Fibroblast of mammary gland (primary cell): ENCODE measurements around the gene OR51B2.

Experiments used
- DNase-seq: peaks from one replicate; pipeline ENCODE4 v3.0.0-alpha.2; 2010; ENCODE audit warnings: low read depth
- H3K4me3 ChIP-seq: 2 replicates; pipeline ENCODE4 v1.5.1; 2011; ENCODE audit warnings: low read depth, mild to moderate bottlenecking, low read length, moderate library complexity; ENCODE audit not compliant: control insufficient read depth
- TF ChIP-seq, protein P1 (sequence below): conservative IDR thresholded peaks from 2 replicates; pipeline ENCODE4 v1.5.1; 2011; ENCODE audit warnings: low read depth, low read length, inconsistent platforms; ENCODE audit not compliant: control insufficient read depth, insufficient read depth

Gene OR51B2

DNA sequence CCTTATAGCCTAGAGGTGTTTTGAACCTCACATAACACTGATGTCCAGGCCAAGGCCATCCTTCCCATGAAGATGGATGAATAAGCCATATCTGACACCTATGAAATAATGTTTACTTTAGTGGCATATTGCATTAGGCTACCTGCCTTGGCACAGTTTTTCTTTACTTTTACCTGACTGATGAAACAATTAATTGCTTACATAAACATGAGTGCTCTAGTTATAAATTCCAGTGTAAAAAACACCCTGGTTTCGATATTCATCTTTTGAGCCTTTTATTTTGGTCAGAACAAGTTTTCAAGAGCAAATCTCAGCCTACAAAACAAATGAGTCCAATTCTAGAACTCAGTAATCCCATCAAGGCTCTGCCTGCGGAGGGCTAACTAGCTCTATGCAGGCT is 47.4 kb downstream of the OR51B2 start:
- TF ChIP-seq, protein P1, sequence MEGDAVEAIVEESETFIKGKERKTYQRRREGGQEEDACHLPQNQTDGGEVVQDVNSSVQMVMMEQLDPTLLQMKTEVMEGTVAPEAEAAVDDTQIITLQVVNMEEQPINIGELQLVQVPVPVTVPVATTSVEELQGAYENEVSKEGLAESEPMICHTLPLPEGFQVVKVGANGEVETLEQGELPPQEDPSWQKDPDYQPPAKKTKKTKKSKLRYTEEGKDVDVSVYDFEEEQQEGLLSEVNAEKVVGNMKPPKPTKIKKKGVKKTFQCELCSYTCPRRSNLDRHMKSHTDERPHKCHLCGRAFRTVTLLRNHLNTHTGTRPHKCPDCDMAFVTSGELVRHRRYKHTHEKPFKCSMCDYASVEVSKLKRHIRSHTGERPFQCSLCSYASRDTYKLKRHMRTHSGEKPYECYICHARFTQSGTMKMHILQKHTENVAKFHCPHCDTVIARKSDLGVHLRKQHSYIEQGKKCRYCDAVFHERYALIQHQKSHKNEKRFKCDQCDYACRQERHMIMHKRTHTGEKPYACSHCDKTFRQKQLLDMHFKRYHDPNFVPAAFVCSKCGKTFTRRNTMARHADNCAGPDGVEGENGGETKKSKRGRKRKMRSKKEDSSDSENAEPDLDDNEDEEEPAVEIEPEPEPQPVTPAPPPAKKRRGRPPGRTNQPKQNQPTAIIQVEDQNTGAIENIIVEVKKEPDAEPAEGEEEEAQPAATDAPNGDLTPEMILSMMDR: no peak
- DNase-seq: no peak
- no peak overlapping the region for H3K4me3 ChIP-seq

DNA sequence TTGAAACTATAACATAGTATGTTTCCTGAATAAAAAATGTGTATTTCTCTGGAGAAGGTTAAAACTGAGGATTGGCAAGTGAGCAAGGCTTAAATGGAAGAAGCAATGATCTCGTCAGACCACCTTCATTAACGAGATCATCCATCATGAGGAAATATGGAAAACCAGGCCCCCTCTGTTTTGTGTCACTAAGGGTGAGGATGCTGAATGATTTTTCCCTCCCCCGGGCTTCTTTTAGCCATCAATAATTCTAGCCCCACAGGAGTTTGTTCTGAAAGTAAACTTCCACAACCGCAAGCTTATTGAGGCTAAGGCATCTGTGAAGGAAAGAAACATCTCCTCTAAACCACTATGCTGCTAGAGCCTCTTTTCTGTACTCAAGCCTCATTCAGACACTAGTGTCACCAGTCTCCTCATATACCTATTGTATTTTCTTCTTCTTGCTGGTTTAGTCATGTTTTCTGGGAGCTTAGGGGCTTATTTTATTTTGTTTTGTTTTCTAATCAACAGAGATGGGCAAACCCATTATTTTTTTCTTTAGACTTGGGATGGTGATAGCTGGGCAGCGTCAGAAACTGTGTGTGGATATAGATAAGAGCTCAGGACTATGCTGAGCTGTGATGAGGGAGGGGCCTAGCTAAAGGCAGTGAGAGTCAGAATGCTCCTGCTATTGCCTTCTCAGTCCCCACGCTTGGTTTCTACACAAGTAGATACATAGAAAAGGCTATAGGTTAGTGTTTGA is 48.6 kb downstream of the OR51B2 start:
- TF ChIP-seq, protein P1: no peak
- DNase-seq: no peak
- H3K4me3 ChIP-seq: no peak overlapping the region

DNA sequence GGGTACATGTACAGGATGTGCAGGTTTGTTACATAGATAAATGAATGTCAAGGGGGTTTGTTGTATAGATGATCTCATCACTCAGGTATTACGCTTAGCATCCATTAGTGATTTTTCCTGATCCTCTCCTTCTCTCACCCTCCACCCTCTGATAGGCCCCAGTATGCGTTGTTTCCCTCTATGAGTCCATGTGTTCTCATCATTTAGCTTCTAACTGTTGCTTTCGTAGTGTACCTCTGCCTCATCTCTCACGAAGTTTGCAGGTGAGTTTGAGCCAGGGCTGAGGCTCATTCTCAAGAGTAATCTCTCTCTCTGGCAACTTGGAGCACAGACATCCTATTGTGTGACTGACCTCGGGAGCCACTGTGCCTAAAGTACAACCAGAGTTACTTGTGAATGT is 49.7 kb downstream of the OR51B2 start:
- DNase-seq: no peak
- TF ChIP-seq, protein P1: no peak
- H3K4me3 ChIP-seq: no peak overlapping the region
